ENCODE data around the gene PSMD6. TPM values are rescaled to one million over a fixed set of nuclear protein-coding genes. Genes with fewer than 3 reads are reported as not detected.

Gene PSMD6
- total RNA-seq, 1 donor from 2014 or later: 60.9 TPM

- DNase-seq: no peak
These were observed 19.7 kb upstream of the PSMD6 start for GRCh38 chr3:64042952-64043351.

GRCh38 chr3:64039981-64040733 is 16.9 kb upstream of the PSMD6 start:
- DNase-seq: peak; percentile 63

- DNase-seq: no peak
These were observed 16.0 kb upstream of the PSMD6 start for GRCh38 chr3:64039332-64039731.

- no peak for DNase-seq
These were observed 15.0 kb upstream of the PSMD6 start for GRCh38 chr3:64038253-64038767.

GRCh38 chr3:64037084-64037483 is 13.8 kb upstream of the PSMD6 start:
- no peak for DNase-seq

GRCh38 chr3:64033069-64033468 is 9.8 kb upstream of the PSMD6 start:
- DNase-seq: no peak

- DNase-seq: no peak
These were observed 8.5 kb upstream of the PSMD6 start for GRCh38 chr3:64031540-64032508.

- peak; percentile 69 for DNase-seq
These were observed 7.4 kb upstream of the PSMD6 start for GRCh38 chr3:64030741-64031140.

- DNase-seq: no peak
These were observed 6.0 kb upstream of the PSMD6 start for GRCh38 chr3:64029287-64029686.

GRCh38 chr3:64028754-64029153 is 5.5 kb upstream of the PSMD6 start:
- no peak for DNase-seq

GRCh38 chr3:64027658-64028057 is 4.4 kb upstream of the PSMD6 start:
- DNase-seq: no peak

- no peak for DNase-seq
These were observed 3.1 kb upstream of the PSMD6 start for GRCh38 chr3:64026346-64026745.

- DNase-seq: no peak
These were observed 548 bp upstream of the PSMD6 start for GRCh38 chr3:64023861-64024223.

- DNase-seq: no peak
These were observed 675 bp downstream of the PSMD6 start for GRCh38 chr3:64022451-64023186.

- DNase-seq: no peak
These were observed 1.4 kb downstream of the PSMD6 start for GRCh38 chr3:64021922-64022321.

GRCh38 chr3:64019879-64020278 is 3.4 kb downstream of the PSMD6 start:
- no peak for DNase-seq

- DNase-seq: no peak
These were observed 4.0 kb downstream of the PSMD6 start for GRCh38 chr3:64019271-64019670.

- no peak for DNase-seq
These were observed 6.2 kb downstream of the PSMD6 start for GRCh38 chr3:64016941-64017620.

GRCh38 chr3:64011685-64012084 is 11.6 kb downstream of the PSMD6 start:
- no peak for DNase-seq

GRCh38 chr3:64010199-64010598 is 13.1 kb downstream of the PSMD6 start:
- no peak for DNase-seq

- no peak for DNase-seq
These were observed 13.8 kb downstream of the PSMD6 start for GRCh38 chr3:64009528-64009927.
